Right lobe of liver (tissue), 6 donors: ENCODE data around the gene MYH9. TPM values are rescaled to one million over a fixed set of nuclear protein-coding genes. Genes with fewer than 3 reads are reported as not detected.

Experiments
- ATAC-seq, 4 donors: fragments of 200-7000 bp; cut with Tn5 transposase; one replicate each; pipeline ENCODE4 v1.9.1; 2020; ENCODE audit warnings: mild to moderate bottlenecking in 4 of 4, moderate library complexity in 4 of 4
- DNase-seq, 3 donors: peaks; one replicate each; pipeline ENCODE4 v3.0.0-alpha.2; 2020
- H3K27ac ChIP-seq, 3 donors: fragments of 200-600 bp; one replicate each; pipeline ENCODE4 v1.8.0; 2022
- H3K27me3 ChIP-seq, 2 donors: fragments of 200-600 bp; one replicate each; pipeline ENCODE4 v1.8.0; 2022
- H3K36me3 ChIP-seq, 4 donors: fragments of 200-600 bp; sonication (generic) in 1 of 4; one replicate each; pipeline versions ENCODE4 v1.5.1 to v1.8.0; 2017 to 2022; ENCODE audit warnings: control low read depth in 1 of 4
- H3K4me1 ChIP-seq, 4 donors: fragments of 200-600 bp; sonication (generic) in 1 of 4; one replicate each; pipeline versions ENCODE4 v1.5.1 to v1.8.0; 2017 to 2022; ENCODE audit warnings: control low read depth in 1 of 4
- H3K4me3 ChIP-seq, 3 donors: fragments of 200-600 bp; one replicate each; pipeline ENCODE4 v1.8.0; 2022
- H3K9me3 ChIP-seq, 4 donors: fragments of 200-600 bp; sonication (generic) in 1 of 4; one replicate each; pipeline versions ENCODE4 v1.5.1 to v1.8.0; 2017 to 2022; ENCODE audit warnings: control low read depth in 1 of 4
- CTCF ChIP-seq, 4 donors: fragments of 200-600 bp in 3 of 4; fragments of 450-650 bp in 1 of 4; IDR thresholded peaks; one replicate each; pipeline versions ENCODE4 v1.5.1 to v1.8.0; 2016 to 2022; ENCODE audit warnings: antibody characterized with exemption in 4 of 4, mild to moderate bottlenecking in 2 of 4
- POLR2A ChIP-seq: fragments of 450-650 bp; IDR thresholded peaks from one replicate; pipeline ENCODE4 v1.6.1; 2017; ENCODE audit warnings: antibody characterized with exemption, mild to moderate bottlenecking
- WGBS: methylation state at CpG from one replicate; pipeline ENCODE4 v1.1.6; 2018; ENCODE audit warnings: low coverage, low lambda C conversion rate; ENCODE audit not compliant: insufficient coverage; ENCODE audit errors: missing lambda C conversion rate; 5-methylcytosine and 5-hydroxymethylcytosine counted together
- intact Hi-C, 2 donors: fragments of 100-400 bp; cut with DNase I; formaldehyde crosslinking; loops; one replicate each; pipeline versions ENCODE4 v1.11.2 to v1.14.1; 2022
- total RNA-seq, 6 experiments: library from RNA; depleted of rRNA in 2 of 6; stranded (reverse); fragments of >200 nt in 2 of 6; fragmentation: NEBNext Ultra II Directional in 3 of 6; extraction: Animal tissue kit (Norgen Biotek cat#: 25700) in 3 of 6; gene quantifications; one replicate each; pipeline versions ENCODE4 v1.1.0 to v1.2.4, GENCODE V29; 2016 to 2023
- donor health status: DM: no; HTN: yes; CAD: no.
- donor health status: DM: no; HTN: no; CAD: no.
- donor health status: DM: no; HTN: no; CAD: no.
- donor health status: DM: no; HTN: yes; CAD: no.
- donor health status: DM: no; HTN: yes; CAD: no.

The MYH9 gene
- total RNA-seq, 6 experiments from 2014 or later, result 168 to 435 (median 222) TPM

GRCh38 chr22:36305813-36306212, 82.0 kb downstream of the MYH9 start:
- H3K4me3 ChIP-seq, result no peak overlapping the region
- ATAC-seq (no peak), DNase-seq (no peak)
- H3K4me1 ChIP-seq, result peaks cover 0 to 15% (median 0%) of the 10 kb centered on the region in 4 donors
- no peaks in the 10 kb centered on the region for H3K27me3 ChIP-seq
- no peak overlapping the region for H3K27ac ChIP-seq
- no peaks in the 10 kb centered on the region for H3K9me3 ChIP-seq
- TF ChIP-seq CTCF (IDR thresholded peaks at IDR 0.05) (no peak), POLR2A (no peak)
- H3K36me3 ChIP-seq, result peaks cover 35 to 96% (median 66%) of the 10 kb centered on the region in 4 donors
- intact Hi-C loops, result no loop called here
- WGBS, result no CpG with 5 or more reads among the region's 19 CpGs

DNA sequence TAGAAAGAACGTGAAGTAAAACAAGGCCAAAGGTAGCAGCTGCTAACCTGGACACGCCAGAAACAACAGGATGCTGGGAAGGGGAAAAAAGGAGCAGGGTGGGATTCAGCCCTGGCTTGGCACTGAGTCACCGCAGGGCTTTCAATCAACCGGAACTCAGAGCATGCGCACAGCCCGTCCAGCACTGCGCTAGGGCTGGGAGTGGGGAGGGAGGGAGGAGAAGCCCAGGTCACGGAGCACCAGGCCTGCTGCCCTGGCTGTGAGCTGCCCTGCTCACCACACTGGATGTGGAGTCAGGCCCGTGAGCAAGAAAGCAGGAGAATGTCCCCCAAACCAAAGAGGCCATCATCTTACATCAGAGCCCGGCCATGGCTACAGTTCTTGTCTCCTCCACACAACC, 83.3 kb downstream of the MYH9 start:
- no peak for TF ChIP-seq CTCF (IDR thresholded peaks at IDR 0.05)
- TF ChIP-seq POLR2A, result no peak
- DNase-seq (no peak), ATAC-seq (no peak)
- Histone ChIP-seq H3K27me3 (no peaks in the 10 kb centered on the region), H3K36me3 (peaks cover 38 to 97% (median 68%) of the 10 kb centered on the region in 4 donors), H3K27ac (peak overlapping the region in 1 of 3 donors; percentile 40), H3K4me1 (peaks cover 0 to 16% (median 3%) of the 10 kb centered on the region in 4 donors), H3K9me3 (no peaks in the 10 kb centered on the region), H3K4me3 (no peak overlapping the region)
- intact Hi-C loops, result loop anchor here in 1 of 2 donors (5.0 kb wide), 1 partner anchor 168 kb away; no protein-coding TSS in a partner anchor
- WGBS, result 49% methylated on average over 4 of the region's 10 CpGs

DNA sequence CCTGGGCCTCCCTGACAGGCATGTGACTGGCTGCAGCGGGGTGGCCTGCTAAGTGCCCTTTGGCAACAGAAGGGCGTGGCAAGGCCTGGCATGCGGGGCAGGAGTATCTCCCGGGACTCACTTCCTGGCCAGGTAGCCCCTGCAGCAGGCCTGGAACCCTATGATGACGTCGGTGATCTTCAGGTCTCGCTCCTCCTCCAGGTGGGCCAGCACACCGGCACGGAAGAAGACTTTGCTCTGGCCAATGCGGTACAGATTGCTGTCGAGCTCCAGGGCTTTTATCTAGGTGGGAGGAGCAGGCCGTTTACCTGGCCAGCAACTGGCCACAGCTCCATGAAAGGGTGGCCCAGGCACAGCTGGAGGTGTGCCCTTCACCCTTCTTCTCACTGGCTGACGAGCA, 83.9 kb downstream of the MYH9 start:
- intact Hi-C loops, result loop anchor here in 1 of 2 donors (5.0 kb wide), 1 partner anchor 168 kb away; no protein-coding TSS in a partner anchor
- H3K4me3 ChIP-seq, result no peak overlapping the region
- H3K27ac ChIP-seq, result peak overlapping the region in 1 of 3 donors; percentile 40
- H3K27me3 ChIP-seq, result no peaks in the 10 kb centered on the region
- TF ChIP-seq CTCF (IDR thresholded peaks at IDR 0.05), result no peak
- no peak for TF ChIP-seq POLR2A
- H3K4me1 ChIP-seq, result peaks cover 0 to 21% (median 6%) of the 10 kb centered on the region in 4 donors
- H3K9me3 ChIP-seq, result no peaks in the 10 kb centered on the region
- 34% methylated on average over 2 of the region's 13 CpGs for WGBS
- ATAC-seq (peak in 3 of 4 donors; percentile 35 to 56 (median 39)), DNase-seq (peak; percentile 62 to 75 (median 71))
- H3K36me3 ChIP-seq, result peaks cover 33 to 97% (median 68%) of the 10 kb centered on the region in 4 donors

- ATAC-seq (no peak), DNase-seq (no peak)
- H3K4me3 ChIP-seq, result no peak overlapping the region
- intact Hi-C loops, result loop anchor here in 1 of 2 donors (5.0 kb wide), 1 partner anchor 169 kb away; no protein-coding TSS in a partner anchor
- peaks cover 0 to 26% (median 6%) of the 10 kb centered on the region in 4 donors for H3K4me1 ChIP-seq
- TF ChIP-seq CTCF (IDR thresholded peaks at IDR 0.05), result no peak
- no peak for TF ChIP-seq POLR2A
- no peaks in the 10 kb centered on the region for H3K27me3 ChIP-seq
- H3K27ac ChIP-seq, result peak overlapping the region in 1 of 3 donors; percentile 40
- WGBS, result 73% methylated on average over 4 of the region's 9 CpGs
- H3K9me3 ChIP-seq, result no peaks in the 10 kb centered on the region
- H3K36me3 ChIP-seq, result peaks cover 30 to 97% (median 70%) of the 10 kb centered on the region in 4 donors
Observed at GRCh38 chr22:36303115-36303467, 84.7 kb downstream of the MYH9 start.
